IMR-90 (cell line): ENCODE measurements around the gene DAPK1. TPM values are rescaled to one million over a fixed set of nuclear protein-coding genes. Genes with fewer than 3 reads are reported as not detected.

ENCODE experiments used
- ATAC-seq: fragments of 200-7000 bp; cut with Tn5 transposase; 2 replicates; pipeline ENCODE4 v1.9.1; 2020; ENCODE audit warnings: low read depth, mild to moderate bottlenecking, moderate library complexity
- BruUV-seq: library from RNA; stranded (reverse); fragments of 400-500 nt; replicated peaks from 2 replicates; lab custom pipeline; 2021; lab: Mats Ljungman, UMichigan
- CTCF ChIA-PET: fragments of 300-600 bp; formaldehyde crosslinking; extraction: SDS; loops from one replicate; lab custom pipeline; 2021; ENCODE audit warnings: antibody characterized with exemption; lab: Yijun Ruan, JAX
- POLR2A ChIA-PET: fragments of 300-600 bp; sonication (Branson Sonifier 250); formaldehyde crosslinking; loops from one replicate; lab custom pipeline; 2022; ENCODE audit warnings: antibody characterized with exemption; ENCODE audit not compliant: unreplicated experiment; lab: Charles Lee
- DNase-seq: peaks from one replicate; pipeline ENCODE4 v3.0.0; 2013
- H2AFZ ChIP-seq: replicated peaks from 2 replicates; pipeline ENCODE3; 2013; ENCODE audit warnings: low read length, mild to moderate bottlenecking; ENCODE audit not compliant: poor library complexity
- H2AK5ac ChIP-seq: 2 replicates; pipeline ENCODE4 v1.6.1; 2013; ENCODE audit warnings: low read depth, low read length, inconsistent platforms
- H2AK9ac ChIP-seq: replicated peaks from 2 replicates; pipeline ENCODE3; 2013; ENCODE audit warnings: mild to moderate bottlenecking, low read depth, low read length, moderate library complexity; ENCODE audit not compliant: poor library complexity
- H2BK120ac ChIP-seq: 2 replicates; pipeline ENCODE4 v1.6.1; 2013; ENCODE audit warnings: low read depth, low read length, inconsistent platforms
- H2BK15ac ChIP-seq: 3 replicates; pipeline ENCODE4 v1.6.1; 2013; ENCODE audit warnings: low read depth, low read length, inconsistent platforms
- H2BK20ac ChIP-seq: 2 replicates; pipeline ENCODE4 v1.6.1; 2013; ENCODE audit warnings: low read depth, mild to moderate bottlenecking, inconsistent platforms, low read length, moderate library complexity
- H2BK5ac ChIP-seq: 2 replicates; pipeline ENCODE4 v1.6.1; 2013; ENCODE audit warnings: mild to moderate bottlenecking, low read depth, low read length, inconsistent platforms; ENCODE audit not compliant: poor library complexity, severe bottlenecking
- H3K14ac ChIP-seq: replicated peaks from 2 replicates; pipeline ENCODE4 v1.6.1; 2013; ENCODE audit warnings: low read depth, low read length, inconsistent platforms
- H3K18ac ChIP-seq: 2 replicates; pipeline ENCODE4 v1.6.1; 2013; ENCODE audit warnings: low read depth, low read length, control low read depth
- H3K23ac ChIP-seq: 2 replicates; pipeline ENCODE4 v1.6.1; 2013; ENCODE audit warnings: low read depth, low read length, inconsistent platforms
- H3K27ac ChIP-seq: 2 replicates; pipeline ENCODE4 v1.5.1; 2013; ENCODE audit warnings: mild to moderate bottlenecking, control low read depth, low read length; ENCODE audit not compliant: insufficient read depth
- H3K27me3 ChIP-seq: 2 replicates; pipeline ENCODE4 v1.6.1; 2013; ENCODE audit warnings: low read length; ENCODE audit not compliant: control insufficient read depth, insufficient read depth
- H3K36me3 ChIP-seq: 2 replicates; pipeline ENCODE4 v1.6.1; 2013; ENCODE audit warnings: low read length, mixed read lengths; ENCODE audit not compliant: control insufficient read depth, insufficient read depth
- H3K4ac ChIP-seq: 2 replicates; pipeline ENCODE4 v1.6.1; 2013; ENCODE audit warnings: low read depth, low read length, inconsistent platforms
- H3K4me1 ChIP-seq: 2 replicates; pipeline ENCODE4 v1.6.1; 2013; ENCODE audit warnings: low read length, mixed read lengths; ENCODE audit not compliant: control insufficient read depth, insufficient read depth
- H3K4me2 ChIP-seq: 2 replicates; pipeline ENCODE4 v1.6.1; 2013; ENCODE audit warnings: low read depth, mild to moderate bottlenecking, control low read depth, low read length, moderate library complexity
- H3K4me3 ChIP-seq: 2 replicates; pipeline ENCODE4 v1.5.1; 2013; ENCODE audit warnings: low read depth, mild to moderate bottlenecking, control low read depth, low read length, moderate library complexity; ENCODE audit not compliant: insufficient read depth
- H3K56ac ChIP-seq: 2 replicates; pipeline ENCODE4 v1.6.1; 2013; ENCODE audit warnings: low read length, inconsistent platforms; ENCODE audit not compliant: insufficient read depth; ENCODE audit errors: extremely low read depth
- H3K79me1 ChIP-seq, 2 experiments: 2 replicates each; pipeline ENCODE4 v1.6.1; 2013; ENCODE audit warnings: low read length in 2 of 2, inconsistent platforms in 1 of 2, low read depth in 1 of 2
- H3K9ac ChIP-seq: 2 replicates; pipeline ENCODE4 v1.6.1; 2013; ENCODE audit warnings: low read depth, low read length, control low read depth
- H3K9me1 ChIP-seq: 2 replicates; pipeline ENCODE4 v1.6.1; 2013; ENCODE audit warnings: low read length, inconsistent platforms; ENCODE audit not compliant: insufficient read depth
- H3K9me3 ChIP-seq: 2 replicates; pipeline ENCODE4 v1.6.1; 2013; ENCODE audit warnings: low read length; ENCODE audit not compliant: control insufficient read depth, insufficient read depth
- H4K20me1 ChIP-seq: 2 replicates; pipeline ENCODE4 v1.6.1; 2013; ENCODE audit warnings: low read length, inconsistent platforms; ENCODE audit not compliant: insufficient read depth
- H4K5ac ChIP-seq: 2 replicates; pipeline ENCODE4 v1.6.1; 2013; ENCODE audit warnings: mild to moderate bottlenecking, low read depth, low read length, control low read depth
- H4K8ac ChIP-seq, 2 experiments: 2 replicates each; pipeline ENCODE4 v1.6.1; 2013; ENCODE audit warnings: low read depth in 2 of 2, low read length in 2 of 2, control low read depth in 1 of 2, inconsistent platforms in 1 of 2
- H4K91ac ChIP-seq: 2 replicates; pipeline ENCODE4 v1.6.1; 2013; ENCODE audit warnings: low read depth, low read length, inconsistent platforms; ENCODE audit not compliant: insufficient read depth
- BHLHE40 ChIP-seq: fragments of 150-350 bp; IDR thresholded peaks from 2 replicates; pipeline ENCODE4 v1.6.1; 2016; ENCODE audit warnings: mild to moderate bottlenecking, low read depth, low read length
- FOS ChIP-seq: fragments of 150-350 bp; IDR thresholded peaks from 2 replicates; pipeline ENCODE4 v1.6.1; 2016; ENCODE audit warnings: low read depth, low read length
- MXI1 ChIP-seq: IDR thresholded peaks from 2 replicates; pipeline ENCODE4 v1.6.1; 2012; ENCODE audit warnings: low read depth, mild to moderate bottlenecking, low read length, moderate library complexity, borderline replicate concordance
- NFE2L2 ChIP-seq: fragments of 150-350 bp; IDR thresholded peaks from 2 replicates; pipeline ENCODE4 v1.6.1; 2016; ENCODE audit warnings: low read depth, mild to moderate bottlenecking, low read length
- USF2 ChIP-seq: fragments of 150-350 bp; IDR thresholded peaks from 2 replicates; pipeline ENCODE4 v1.6.1; 2017; ENCODE audit warnings: mild to moderate bottlenecking, antibody characterized with exemption, low read length, low read depth
- WGBS, 2 experiments: methylation state at CpG; one replicate each; pipeline versions ENCODE4 v1.1.5 to v1.1.7; 2013; ENCODE audit warnings: missing lambda C conversion rate in 2 of 2; ENCODE audit not compliant: insufficient read length in 1 of 2; ENCODE audit errors: extremely low coverage in 2 of 2; 5-methylcytosine and 5-hydroxymethylcytosine counted together
- dilution Hi-C: fragments of 300-500 bp; cut with HindIII; formaldehyde crosslinking; loops from one replicate; pipeline ENCODE4 v1.14.3; 2018; ENCODE audit warnings: low sequenced_read_pairs; ENCODE audit not compliant: unreplicated experiment
- in situ Hi-C: fragments of 300-500 bp; cut with MboI; formaldehyde crosslinking; loops from 3 replicates; pipeline ENCODE4 v1.14.3; 2019; ENCODE audit warnings: low sequenced_read_pairs, inconsistent platforms, mixed read lengths
- intact Hi-C: fragments of 100-400 bp; cut with micrococcal nuclease; formaldehyde crosslinking; loops from 2 replicates; pipeline ENCODE4 v1.10.0; 2022
- polyA plus RNA-seq, 3 experiments: library from polyadenylated mRNA; depleted of rRNA; stranded (reverse); fragments of >200 nt; gene quantifications; 2 replicates each; pipeline ENCODE4 v1.2.3, GENCODE V29; 2012; ENCODE audit warnings: low replicate concordance in 1 of 3
- total RNA-seq: library from RNA; depleted of rRNA; stranded (reverse); fragments of >200 nt; gene quantifications from 2 replicates; pipeline ENCODE4 v1.2.3, GENCODE V29; 2012

DAPK1 gene
- total and polyA plus RNA-seq, 2 of the 4 experiments (the other 2 are of a cell fraction) = under 0.01 to 0.03 TPM

- no peak for TF ChIP-seq NFE2L2
- TF ChIP-seq FOS = no peak
These were observed 142.3 kb downstream of the DAPK1 start (continued) for GRCh38 chr9:87639949-87640348.

- Histone ChIP-seq H3K9me3 (no peaks in the 10 kb centered on the region), H3K27me3 (peaks cover 9% of the 10 kb centered on the region), H3K56ac (no peak overlapping the region), H2AK5ac (no peak overlapping the region), H3K4me1 (peaks cover 2% of the 10 kb centered on the region; the same call in 1 of the 2 replicates), H2AFZ (no peak overlapping the region), H3K4me2 (no peak overlapping the region; the same call in 1 of the 2 replicates), H3K27ac (no peak overlapping the region), H4K8ac (no peak overlapping the region), H3K18ac (no peak overlapping the region), H3K79me1 (no peaks in the 10 kb centered on the region), H4K91ac (no peak overlapping the region), H3K4ac (no peak overlapping the region), H2AK9ac (no peak overlapping the region), H2BK15ac (no peak overlapping the region), H3K9me1 (no peaks in the 10 kb centered on the region), H3K9ac (no peak overlapping the region), H3K4me3 (no peak overlapping the region), H4K5ac (no peak overlapping the region), H2BK20ac (no peak overlapping the region), H2BK5ac (no peak overlapping the region), H3K36me3 (no peaks in the 10 kb centered on the region), H4K20me1 (no peaks in the 10 kb centered on the region), H2BK120ac (no peak overlapping the region), H3K14ac (no peak overlapping the region), H3K23ac (no peak overlapping the region)
- intact Hi-C loops = loop anchor here (5.0 kb wide), 1 partner anchor 303 kb away; no protein-coding TSS in a partner anchor
- no peak for TF ChIP-seq FOS
- no peak for TF ChIP-seq BHLHE40
- no peak for TF ChIP-seq MXI1
- no peak for TF ChIP-seq USF2
- ChIA-PET POLR2A (no interaction called here), CTCF (no interaction called here)
- dilution Hi-C loops = no loop called here
- ATAC-seq = peak; percentile 57
- BruUV-seq = no TSS peak
- 8% methylated on average over 2 of the region's 5 CpGs; no CpG with 5 or more reads in 1 of the 2 experiments for WGBS, 2 experiments
- peak; percentile 13 for DNase-seq
- in situ Hi-C loops = no loop called here
These were observed 142.7 kb downstream of the DAPK1 start for GRCh38 chr9:87640385-87640795.
